HG03039 (cell line): ENCODE data around the gene SLC25A42.

ENCODE experiments used
- ATAC-seq: cut with Tn5 transposase; IDR thresholded peaks from one replicate; pipeline ENCODE4 v1.9.1; 2021; ENCODE audit warnings: mild to moderate bottlenecking, moderate library complexity; ENCODE audit not compliant: unreplicated experiment

The SLC25A42 gene

DNA sequence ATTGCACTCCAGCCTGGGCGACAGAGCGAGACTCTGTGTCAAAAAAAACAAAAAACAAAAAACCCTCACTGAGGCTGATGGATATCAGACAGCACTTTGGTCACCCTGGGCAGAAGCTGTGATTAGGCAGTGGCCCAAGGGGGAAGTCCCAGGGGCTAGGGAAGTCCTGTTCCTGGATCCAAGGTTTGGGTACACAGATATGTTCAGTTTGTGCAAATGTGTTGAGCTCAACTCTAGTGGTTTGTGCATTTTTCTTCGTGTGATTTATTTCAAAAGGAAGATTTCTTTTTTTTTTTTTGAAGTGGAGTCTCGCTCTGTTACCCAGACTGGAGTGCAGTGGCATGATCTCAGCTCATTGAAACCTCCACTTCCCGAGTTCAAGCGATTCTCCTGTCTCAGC lies 94.0 kb downstream of the SLC25A42 start:
- no peak for ATAC-seq

DNA sequence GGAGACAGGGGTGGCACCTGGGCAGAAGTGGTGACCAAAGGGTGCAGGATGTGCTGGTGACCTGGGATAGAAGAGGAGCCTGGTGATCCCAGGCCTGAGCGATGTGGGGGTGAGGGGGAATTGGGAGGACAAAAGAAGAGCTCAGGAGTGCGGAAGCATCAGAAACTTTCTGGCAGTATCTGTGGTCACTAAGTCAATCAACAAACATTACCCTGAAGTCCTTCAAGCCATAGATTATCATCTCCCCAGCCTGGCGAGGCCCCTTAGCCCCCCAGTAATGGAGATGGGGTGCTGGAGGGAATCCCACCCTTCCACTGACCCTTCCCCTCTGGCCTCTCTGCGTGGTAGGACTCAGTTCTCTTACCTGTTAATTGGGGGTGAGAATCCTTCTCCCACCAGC lies 95.7 kb downstream of the SLC25A42 start:
- no peak for ATAC-seq

DNA sequence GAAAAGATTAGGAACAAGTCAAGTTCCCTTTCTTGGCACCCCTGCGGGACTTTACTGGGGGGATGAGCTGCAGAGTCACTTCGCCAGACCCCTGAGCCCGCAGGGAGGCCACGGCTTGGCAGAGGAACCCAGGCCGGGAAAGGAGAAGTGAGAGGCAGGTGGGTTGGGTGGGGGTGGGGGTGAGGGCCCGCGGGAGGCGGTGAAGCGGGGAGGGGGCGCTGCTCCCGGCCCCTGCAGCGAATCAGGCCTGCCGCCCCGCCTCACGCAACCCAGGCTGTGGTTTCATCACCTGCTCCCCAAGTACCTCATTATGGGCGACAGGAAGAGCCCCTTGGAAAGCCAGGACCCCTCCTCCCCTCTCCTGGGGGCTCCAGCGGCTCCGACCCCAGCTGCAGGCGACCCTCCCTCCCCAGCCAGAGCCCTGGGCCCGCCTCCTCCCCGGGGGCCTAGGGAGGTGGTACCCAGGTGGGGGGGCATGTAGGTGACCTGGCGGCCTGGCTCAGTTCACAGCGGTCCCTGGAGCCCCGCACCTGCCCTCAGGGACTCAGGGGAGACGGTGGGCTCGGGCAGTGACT lies 96.8 kb downstream of the SLC25A42 start:
- ATAC-seq, result no peak

DNA sequence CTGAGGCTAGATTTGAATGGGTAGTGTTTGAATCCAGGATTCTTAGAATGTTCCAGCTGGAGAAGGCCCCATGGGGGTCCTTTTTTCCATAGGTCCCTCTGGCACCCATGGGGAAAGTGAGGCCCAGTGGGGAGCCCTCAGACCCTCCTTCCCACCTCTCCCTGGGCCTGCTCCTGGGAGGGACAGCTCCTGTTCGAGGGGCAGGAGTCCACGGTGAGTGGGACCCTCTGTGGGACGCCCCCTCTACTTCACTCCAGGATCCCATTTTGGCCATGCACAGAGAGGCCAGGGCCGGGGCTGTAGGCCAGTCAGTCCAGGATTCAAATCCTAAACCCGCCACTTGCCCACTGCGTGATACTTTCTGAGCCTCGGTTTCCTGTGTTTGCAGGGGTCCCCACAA lies 98.7 kb downstream of the SLC25A42 start:
- no peak for ATAC-seq
